Measurements from ENCODE around the gene FTH1. TPM values are rescaled to one million over a fixed set of nuclear protein-coding genes. Genes with fewer than 3 reads are reported as not detected.

FTH1 gene
- total RNA-seq, 1 donor from 2014 or later, result 2,346 TPM

- intact Hi-C loops (cut with micrococcal nuclease), result no loop called here
- peak; percentile 16 for TF ChIP-seq CTCF (IDR thresholded peaks at IDR 0.05; ENCODE audit: borderline replicate concordance)
- H3K4me1 ChIP-seq, result peaks cover 58% of the 10 kb centered on the region
Measured at GRCh38 chr11:61922539-61922938, 44.9 kb downstream of the FTH1 start.

GRCh38 chr11:61921446-61921845 lies 46.0 kb downstream of the FTH1 start:
- DNase-seq, result no peak

More at GRCh38 chr11:61922539-61922938, 44.9 kb downstream of the FTH1 start:
- H3K4me3 ChIP-seq, result peak overlapping the region; percentile 19
- peaks cover 10% of the 10 kb centered on the region for H3K27me3 ChIP-seq (ENCODE audit: low read depth)
- H3K27ac ChIP-seq (replicated peaks), result peak overlapping the region; percentile 94
- DNase-seq, result peak; percentile 89
- H3K9me3 ChIP-seq (replicated peaks), result no peaks in the 10 kb centered on the region
- H3K36me3 ChIP-seq, result no peaks in the 10 kb centered on the region

GRCh38 chr11:61919705-61920631 lies 47.5 kb downstream of the FTH1 start:
- intact Hi-C loops (cut with micrococcal nuclease), result no loop called here
- Histone ChIP-seq H3K4me3 (no peak overlapping the region), H3K4me1 (peaks cover 73% of the 10 kb centered on the region), H3K27ac (replicated peaks) (peak overlapping the region; percentile 94), H3K27me3 (ENCODE audit: low read depth) (peaks cover 10% of the 10 kb centered on the region), H3K36me3 (no peaks in the 10 kb centered on the region), H3K9me3 (replicated peaks) (no peaks in the 10 kb centered on the region)
- TF ChIP-seq CTCF (IDR thresholded peaks at IDR 0.05; ENCODE audit: borderline replicate concordance), result no peak
- DNase-seq, result peak; percentile 15

More at GRCh38 chr11:61921446-61921845, 46.0 kb downstream of the FTH1 start:
- Histone ChIP-seq H3K4me1 (peaks cover 67% of the 10 kb centered on the region), H3K27me3 (ENCODE audit: low read depth) (peaks cover 10% of the 10 kb centered on the region), H3K36me3 (no peaks in the 10 kb centered on the region), H3K9me3 (replicated peaks) (no peaks in the 10 kb centered on the region), H3K27ac (replicated peaks) (peak overlapping the region; percentile 94), H3K4me3 (no peak overlapping the region)
- TF ChIP-seq CTCF (IDR thresholded peaks at IDR 0.05; ENCODE audit: borderline replicate concordance), result no peak
- intact Hi-C loops (cut with micrococcal nuclease), result no loop called here

- peak; percentile 64 for DNase-seq
- H3K4me1 ChIP-seq, result peaks cover 71% of the 10 kb centered on the region
- H3K36me3 ChIP-seq, result no peaks in the 10 kb centered on the region
- no peak for TF ChIP-seq CTCF (IDR thresholded peaks at IDR 0.05; ENCODE audit: borderline replicate concordance)
- H3K9me3 ChIP-seq (replicated peaks), result no peaks in the 10 kb centered on the region
- peaks cover 10% of the 10 kb centered on the region for H3K27me3 ChIP-seq (ENCODE audit: low read depth)
- intact Hi-C loops (cut with micrococcal nuclease), result no loop called here
- H3K27ac ChIP-seq (replicated peaks), result peak overlapping the region; percentile 94
- no peak overlapping the region for H3K4me3 ChIP-seq
Measured at GRCh38 chr11:61918938-61919704, 48.3 kb downstream of the FTH1 start.

GRCh38 chr11:61918251-61918937 lies 49.0 kb downstream of the FTH1 start:
- Histone ChIP-seq H3K4me3 (peak overlapping the region; percentile 78), H3K9me3 (replicated peaks) (no peaks in the 10 kb centered on the region), H3K27ac (replicated peaks) (peak overlapping the region; percentile 94), H3K4me1 (peaks cover 66% of the 10 kb centered on the region), H3K36me3 (no peaks in the 10 kb centered on the region), H3K27me3 (ENCODE audit: low read depth) (peaks cover 10% of the 10 kb centered on the region)
- no peak for TF ChIP-seq CTCF (IDR thresholded peaks at IDR 0.05; ENCODE audit: borderline replicate concordance)
- intact Hi-C loops (cut with micrococcal nuclease), result no loop called here
- no peak for DNase-seq

All from left ventricle myocardium inferior (tissue), 1 donor.